WERI-Rb-1 (cell line): ENCODE results near the gene RHEX.

Source experiments
- DNase-seq: peaks from one replicate; pipeline ENCODE4 v3.0.0-alpha.2; 2020
- H3K27ac ChIP-seq: fragments of 250-450 bp; sonication (Bioruptor Pico); 2 replicates; pipeline ENCODE4 v1.5.1; 2020; ENCODE audit warnings: mild to moderate bottlenecking, moderate library complexity
- H3K27me3 ChIP-seq: fragments of 250-450 bp; sonication (Bioruptor Pico); 2 replicates; pipeline ENCODE4 v1.5.1; 2021; ENCODE audit warnings: mild to moderate bottlenecking, low read depth, moderate library complexity; ENCODE audit not compliant: insufficient read depth, severe bottlenecking
- H3K36me3 ChIP-seq: fragments of 250-450 bp; sonication (Bioruptor Pico); 2 replicates; pipeline ENCODE4 v1.5.1; 2020; ENCODE audit warnings: mild to moderate bottlenecking, moderate library complexity
- H3K4me3 ChIP-seq: 2 replicates; pipeline ENCODE4 v1.5.1; 2011; ENCODE audit warnings: low read depth, mild to moderate bottlenecking, control low read depth, low read length
- H3K9me3 ChIP-seq: fragments of 250-450 bp; sonication (Bioruptor Pico); 2 replicates; pipeline ENCODE4 v1.5.1; 2021; ENCODE audit warnings: mild to moderate bottlenecking, moderate library complexity; ENCODE audit not compliant: severe bottlenecking
- CTCF ChIP-seq: IDR thresholded peaks from 2 replicates; pipeline ENCODE4 v1.5.1; 2011; ENCODE audit warnings: low read depth, mild to moderate bottlenecking, control low read depth, inconsistent platforms, low read length

RHEX gene

DNA sequence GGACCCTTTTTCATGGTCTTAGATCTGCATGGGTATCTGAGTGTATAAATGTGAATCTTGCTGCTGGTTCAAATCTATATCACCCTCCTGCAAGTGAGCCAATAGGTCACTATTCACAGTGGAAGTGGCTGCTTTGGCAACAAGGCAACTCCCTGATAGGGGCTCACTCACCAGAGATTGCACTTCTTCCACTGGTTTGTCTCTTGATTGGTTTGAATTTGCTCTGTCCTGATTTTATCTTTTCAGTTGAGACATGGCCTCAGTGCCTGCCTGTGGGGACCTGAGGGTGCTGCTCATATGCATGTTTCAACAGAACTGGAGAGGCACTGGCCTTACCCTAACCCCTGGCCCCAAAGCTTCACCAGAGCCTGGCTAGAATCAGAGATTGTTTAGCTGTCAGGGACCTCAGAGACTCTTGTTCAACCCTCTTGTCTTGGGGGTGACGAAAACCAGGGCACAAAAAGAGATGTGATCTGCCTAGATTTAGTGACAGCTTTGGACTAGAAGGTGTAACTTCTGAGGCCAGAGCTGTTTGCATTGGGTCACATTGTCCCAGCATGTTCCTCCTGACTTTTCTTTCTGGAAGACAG, 47.3 kb downstream of the RHEX start:
- Histone ChIP-seq H3K9me3 (no peaks in the 10 kb centered on the region), H3K36me3 (no peaks in the 10 kb centered on the region), H3K4me3 (no peak overlapping the region), H3K27ac (no peak overlapping the region), H3K27me3 (peaks cover 19% of the 10 kb centered on the region)
- TF ChIP-seq CTCF = no peak
- DNase-seq = no peak

DNA sequence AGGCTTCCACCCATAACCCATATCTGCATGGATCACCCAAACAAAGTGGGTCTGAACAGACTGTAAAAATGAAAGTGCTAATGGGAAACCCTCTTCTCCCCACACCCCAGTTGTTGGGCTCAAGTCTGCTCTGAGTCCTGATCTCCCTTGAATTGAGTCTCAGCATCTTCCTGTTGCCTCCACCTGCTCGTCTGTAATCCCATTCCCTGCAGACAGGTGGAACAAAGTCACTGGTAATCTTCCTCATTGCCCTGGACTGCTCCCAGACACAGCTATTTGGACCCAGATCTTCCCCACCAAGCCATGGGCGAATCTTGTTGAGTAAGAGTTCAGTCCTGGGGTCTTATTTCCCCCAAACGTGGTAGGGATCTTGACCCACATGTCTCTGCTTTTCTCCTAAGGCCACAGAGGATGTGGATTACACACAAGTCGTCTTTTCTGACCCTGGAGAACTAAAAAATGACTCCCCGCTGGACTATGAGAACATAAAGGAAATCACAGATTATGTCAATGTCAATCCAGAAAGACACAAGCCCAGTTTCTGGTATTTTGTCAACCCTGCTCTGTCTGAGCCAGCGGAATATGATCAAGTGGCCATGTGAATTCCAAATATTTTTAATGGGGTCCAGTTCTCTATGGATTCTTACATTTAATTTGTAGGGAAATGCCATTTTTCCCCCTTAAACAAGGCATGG, 48.5 kb downstream of the RHEX start:
- Histone ChIP-seq H3K27me3 (peaks cover 15% of the 10 kb centered on the region), H3K9me3 (no peaks in the 10 kb centered on the region), H3K4me3 (no peak overlapping the region), H3K27ac (no peak overlapping the region), H3K36me3 (no peaks in the 10 kb centered on the region)
- no peak for DNase-seq
- TF ChIP-seq CTCF = 0 out of 2 replicates have a peak, but pooled peaks have one; percentile 32

- Histone ChIP-seq H3K4me3 (no peak overlapping the region), H3K27ac (no peak overlapping the region), H3K9me3 (no peaks in the 10 kb centered on the region), H3K27me3 (peaks cover 22% of the 10 kb centered on the region), H3K36me3 (no peaks in the 10 kb centered on the region)
- DNase-seq = no peak
- no peak for TF ChIP-seq CTCF
These were observed 49.4 kb downstream of the RHEX start for GRCh38 chr1:206102292-206102936.

- Histone ChIP-seq H3K27me3 (peaks cover 38% of the 10 kb centered on the region), H3K27ac (no peak overlapping the region), H3K4me3 (no peak overlapping the region), H3K36me3 (no peaks in the 10 kb centered on the region), H3K9me3 (no peaks in the 10 kb centered on the region)
- TF ChIP-seq CTCF = no peak
- no peak for DNase-seq
These were observed 51.0 kb downstream of the RHEX start for GRCh38 chr1:206103979-206104378.

GRCh38 chr1:206105464-206105995, 52.6 kb downstream of the RHEX start:
- H3K9me3 ChIP-seq = no peaks in the 10 kb centered on the region
- H3K27me3 ChIP-seq = peaks cover 46% of the 10 kb centered on the region
- TF ChIP-seq CTCF = no peak
- no peaks in the 10 kb centered on the region for H3K36me3 ChIP-seq
- H3K27ac ChIP-seq = no peak overlapping the region
- no peak for DNase-seq
- no peak overlapping the region for H3K4me3 ChIP-seq
